Adipocyte (in vitro differentiated cells): ENCODE results near the gene BRD1.
A peak's percentile ranks its signal among the peaks of the same experiment; 100 is the strongest.
"Not testable (repeated sequence)": the region's sequence is repeated elsewhere in the genome, so short reads cannot be mapped to it uniquely, and the experiment has no call there.

ENCODE experiments used
- DNase-seq: peaks from one replicate; pipeline ENCODE4 v3.0.0-alpha.2; 2015; ENCODE audit warnings: low read depth
- H3K27me3 ChIP-seq: replicated peaks from 2 replicates; pipeline ENCODE4 v1.7.0; 2013; ENCODE audit warnings: mild to moderate bottlenecking, low read length, moderate library complexity; ENCODE audit not compliant: control insufficient read depth, insufficient read depth
- H3K36me3 ChIP-seq: 2 replicates; pipeline ENCODE4 v1.7.0; 2013; ENCODE audit warnings: low read length, mild to moderate bottlenecking, moderate library complexity; ENCODE audit not compliant: control insufficient read depth, insufficient read depth, severe bottlenecking
- H3K4me1 ChIP-seq: 2 replicates; pipeline ENCODE4 v1.7.0; 2013; ENCODE audit warnings: mild to moderate bottlenecking, low read length, moderate library complexity; ENCODE audit not compliant: control insufficient read depth, insufficient read depth
- H3K4me3 ChIP-seq: 2 replicates; pipeline ENCODE4 v1.7.0; 2013; ENCODE audit warnings: mild to moderate bottlenecking, low read length, moderate library complexity
- H3K9ac ChIP-seq: 2 replicates; pipeline ENCODE4 v1.7.0; 2013; ENCODE audit warnings: mild to moderate bottlenecking, low read length, moderate library complexity
- H3K9me3 ChIP-seq: 2 replicates; pipeline ENCODE4 v1.7.0; 2013; ENCODE audit warnings: mild to moderate bottlenecking, low read length, moderate library complexity; ENCODE audit not compliant: control insufficient read depth

Gene BRD1

DNA sequence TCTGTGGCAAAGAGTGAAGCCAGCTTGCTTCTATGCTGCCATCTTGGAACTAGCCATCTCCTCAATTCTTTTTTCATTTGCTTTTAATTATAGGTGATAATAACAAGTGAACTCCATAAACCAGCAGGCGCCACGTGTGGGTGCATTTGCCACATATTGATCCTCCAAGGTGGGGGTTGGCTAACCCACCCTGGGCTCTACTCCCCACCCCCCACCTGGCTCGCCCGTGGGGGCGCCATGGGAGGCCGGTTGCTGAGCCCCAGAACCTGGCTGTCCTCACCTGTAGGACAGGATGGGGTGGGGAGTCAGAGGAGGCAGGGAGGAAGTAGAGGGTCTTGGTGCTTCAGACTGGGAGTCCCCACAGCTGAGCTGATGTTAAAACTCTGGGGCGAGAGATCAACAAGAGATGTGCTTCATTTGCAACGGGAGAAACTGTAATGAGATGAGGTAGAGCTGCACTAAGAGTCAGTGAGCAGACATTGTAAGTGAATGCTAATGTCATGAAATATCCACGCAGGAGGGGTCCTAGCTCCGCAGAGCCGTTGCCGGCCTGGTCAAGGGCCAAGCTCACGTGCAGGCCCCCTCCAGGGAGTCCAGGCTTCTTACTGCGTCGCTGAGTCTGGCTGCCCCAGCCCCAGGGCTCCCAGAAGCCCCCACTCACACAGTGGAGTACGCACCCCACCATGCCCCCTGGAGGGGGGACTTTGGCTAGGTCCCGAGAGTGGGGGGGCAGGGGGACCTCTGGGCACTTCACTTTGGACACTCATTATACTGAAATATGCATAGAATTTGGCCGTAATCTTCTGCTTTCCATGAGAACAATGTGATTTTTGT lies 59.4 kb downstream of the BRD1 start:
- Histone ChIP-seq H3K4me1 (peaks cover 6% of the 10 kb centered on the region), H3K9me3 (peaks cover 12% of the 10 kb centered on the region), H3K36me3 (peaks cover 9% of the 10 kb centered on the region), H3K9ac (no peak overlapping the region), H3K27me3 (no peaks in the 10 kb centered on the region), H3K4me3 (no peak overlapping the region)
- DNase-seq, result no peak

DNA sequence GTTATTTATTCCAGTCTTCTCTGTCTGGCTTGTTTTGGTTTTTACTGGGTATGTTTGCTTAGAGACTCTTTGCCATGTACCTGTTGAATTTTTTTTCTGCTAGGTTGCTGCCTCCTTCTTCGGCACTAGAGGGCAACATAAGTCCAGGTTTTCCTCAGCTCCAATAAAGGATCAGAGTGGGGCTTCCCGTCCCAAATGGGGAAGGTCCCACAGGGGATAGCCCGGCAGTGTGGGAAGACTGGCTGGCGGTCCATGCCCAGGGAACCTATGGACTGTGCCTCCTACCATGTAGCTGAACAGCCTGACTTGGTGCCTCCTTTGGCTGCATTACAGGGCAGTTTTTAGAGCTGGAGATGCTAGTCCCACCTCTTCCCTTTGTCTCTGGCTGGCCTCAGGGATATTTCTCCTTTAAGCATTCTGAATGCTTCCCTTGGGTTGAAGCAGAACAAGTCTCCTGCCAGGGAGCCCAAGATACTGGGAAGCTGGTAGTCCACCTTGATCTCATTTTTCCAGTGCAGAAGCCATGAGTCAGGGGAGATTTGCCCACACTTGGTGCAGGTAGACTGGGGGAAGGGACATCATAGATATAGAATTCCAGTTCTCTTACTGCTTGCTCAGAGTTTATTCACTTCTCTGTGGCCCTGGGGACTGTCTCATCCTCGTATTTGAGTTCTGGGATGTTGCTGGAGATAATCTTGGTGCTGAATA lies 60.2 kb downstream of the BRD1 start:
- DNase-seq, result peak; percentile 38
- H3K27me3 ChIP-seq, result no peaks in the 10 kb centered on the region
- no peak overlapping the region for H3K9ac ChIP-seq
- H3K4me3 ChIP-seq, result no peak overlapping the region
- H3K9me3 ChIP-seq, result peaks cover 12% of the 10 kb centered on the region
- H3K36me3 ChIP-seq, result peaks cover 4% of the 10 kb centered on the region
- H3K4me1 ChIP-seq, result peaks cover 6% of the 10 kb centered on the region

GRCh38 chr22:49765951-49766350 lies 61.7 kb downstream of the BRD1 start:
- no peak for DNase-seq
- Histone ChIP-seq H3K9me3 (peaks cover 12% of the 10 kb centered on the region), H3K36me3 (no peaks in the 10 kb centered on the region), H3K4me3 (no peak overlapping the region), H3K4me1 (peaks cover 6% of the 10 kb centered on the region), H3K27me3 (no peaks in the 10 kb centered on the region), H3K9ac (no peak overlapping the region)

DNA sequence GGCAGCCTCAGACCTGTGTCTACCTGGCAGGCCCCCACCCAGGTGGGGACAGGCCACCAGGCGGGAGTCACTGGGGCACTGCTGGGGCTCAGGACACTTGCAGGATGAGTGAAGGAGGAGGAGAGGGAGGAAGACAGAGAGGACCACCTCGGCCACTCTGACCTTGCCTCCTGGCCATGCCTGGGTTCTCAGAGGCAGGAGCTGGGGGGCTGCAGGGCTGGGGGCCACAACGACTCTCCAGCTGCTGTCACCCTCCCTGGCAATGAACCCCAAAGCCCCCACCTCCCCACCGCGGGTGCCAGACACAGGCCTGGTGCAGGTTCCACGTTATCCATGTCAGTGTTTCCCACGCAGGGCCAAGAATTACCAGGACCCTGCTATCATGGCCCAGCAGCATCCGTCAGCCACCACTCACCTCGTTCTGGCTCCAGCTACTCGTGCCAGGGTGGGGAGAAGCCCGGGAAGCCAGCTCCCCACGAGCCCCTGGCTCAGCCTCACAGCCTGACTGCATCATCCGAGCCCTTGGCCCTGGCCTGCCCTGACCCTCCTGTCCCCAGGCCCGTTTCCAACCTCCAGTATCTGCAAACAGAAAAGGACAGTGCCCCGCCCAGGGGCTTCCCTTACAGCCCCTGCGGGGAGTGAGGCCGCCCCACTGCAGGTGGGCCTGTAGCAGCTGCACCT lies 62.4 kb downstream of the BRD1 start:
- Histone ChIP-seq H3K4me3 (no peak overlapping the region), H3K27me3 (no peaks in the 10 kb centered on the region), H3K4me1 (peaks cover 2% of the 10 kb centered on the region), H3K36me3 (no peaks in the 10 kb centered on the region), H3K9ac (no peak overlapping the region), H3K9me3 (peaks cover 12% of the 10 kb centered on the region)
- DNase-seq, result no peak

DNA sequence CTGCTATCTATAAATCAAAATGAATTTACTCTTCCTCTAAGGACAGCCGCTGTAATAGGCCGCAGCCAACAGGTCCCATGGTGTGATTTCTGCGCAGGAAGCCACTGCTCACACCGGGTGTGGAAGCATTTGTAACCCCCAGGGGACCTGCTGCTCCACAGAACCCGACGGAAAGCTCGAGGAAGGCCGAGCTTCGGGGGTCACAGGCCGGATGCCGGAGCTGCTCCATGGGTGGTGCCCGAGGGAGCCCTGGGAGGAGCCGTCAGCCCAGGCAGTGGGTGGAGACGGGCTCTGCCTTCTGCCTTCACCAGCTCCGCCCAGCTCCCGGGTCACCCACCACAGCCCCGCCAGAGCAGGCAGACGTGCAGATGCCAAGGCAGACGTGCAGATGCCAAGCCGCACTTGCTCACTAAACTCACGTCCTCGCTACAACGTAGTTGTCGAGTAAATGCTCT lies 63.5 kb downstream of the BRD1 start:
- no peaks in the 10 kb centered on the region for H3K4me1 ChIP-seq
- no peaks in the 10 kb centered on the region for H3K27me3 ChIP-seq
- no peak overlapping the region for H3K4me3 ChIP-seq
- H3K9me3 ChIP-seq, result peaks cover 12% of the 10 kb centered on the region
- H3K36me3 ChIP-seq, result no peaks in the 10 kb centered on the region
- DNase-seq, result no peak
- no peak overlapping the region for H3K9ac ChIP-seq

DNA sequence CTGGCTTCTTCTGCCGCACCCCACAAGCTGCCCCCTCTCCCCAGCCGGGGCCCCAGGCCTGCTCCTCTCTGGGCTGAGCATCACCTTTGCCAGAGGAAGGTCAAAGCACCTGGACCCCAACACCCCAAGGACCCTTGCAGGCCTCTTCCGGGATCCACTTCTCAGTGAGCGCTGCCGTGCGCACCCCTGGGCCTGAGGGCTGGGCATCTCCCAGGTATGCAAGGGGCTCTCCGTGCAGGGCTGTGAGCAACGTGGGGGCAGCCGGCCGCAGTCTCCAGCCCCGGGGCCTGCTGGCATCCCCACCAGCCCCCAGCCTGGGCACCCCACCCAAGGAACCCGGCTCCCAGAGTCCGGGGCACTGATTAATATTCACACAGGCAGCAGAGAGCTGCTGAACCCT lies 64.0 kb downstream of the BRD1 start:
- Histone ChIP-seq H3K4me3 (no peak overlapping the region), H3K27me3 (no peaks in the 10 kb centered on the region), H3K9me3 (peaks cover 12% of the 10 kb centered on the region), H3K4me1 (no peaks in the 10 kb centered on the region), H3K9ac (no peak overlapping the region), H3K36me3 (no peaks in the 10 kb centered on the region)
- no peak for DNase-seq

- no peak for DNase-seq
- no peak overlapping the region for H3K4me3 ChIP-seq
- no peaks in the 10 kb centered on the region for H3K4me1 ChIP-seq
- peaks cover 12% of the 10 kb centered on the region for H3K9me3 ChIP-seq
- H3K27me3 ChIP-seq, result no peaks in the 10 kb centered on the region
- H3K36me3 ChIP-seq, result no peaks in the 10 kb centered on the region
- no peak overlapping the region for H3K9ac ChIP-seq
Measured at GRCh38 chr22:49763138-49763537, 64.5 kb downstream of the BRD1 start.

- H3K9ac ChIP-seq, DNase-seq, H3K27me3 ChIP-seq, H3K36me3 ChIP-seq, H3K4me3 ChIP-seq, H3K4me1 ChIP-seq: not testable (repeated sequence)
- peaks cover 12% of the 10 kb centered on the region for H3K9me3 ChIP-seq
Measured at GRCh38 chr22:49762571-49762970, 65.1 kb downstream of the BRD1 start.

DNA sequence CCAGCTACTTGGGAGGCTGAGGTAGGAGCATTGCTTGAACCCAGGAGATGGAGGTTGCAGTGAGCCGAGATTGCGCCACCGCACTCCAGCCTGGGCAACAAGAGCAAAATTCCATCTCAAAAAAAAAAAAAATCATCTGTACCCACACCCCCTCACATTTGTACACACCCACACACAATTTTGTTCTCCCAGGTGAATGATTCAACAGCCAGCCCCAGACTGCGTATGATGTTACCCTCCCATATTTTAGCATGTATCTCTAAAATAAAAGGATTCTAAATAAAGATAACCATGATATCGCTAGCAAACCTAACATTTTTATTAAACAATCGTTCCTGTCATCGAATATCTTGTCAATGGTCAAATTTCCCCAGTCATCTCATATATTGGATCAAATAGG lies 65.8 kb downstream of the BRD1 start:
- no peak overlapping the region for H3K4me3 ChIP-seq
- no peak for DNase-seq
- peaks cover 6% of the 10 kb centered on the region for H3K9me3 ChIP-seq
- no peak overlapping the region for H3K9ac ChIP-seq
- no peaks in the 10 kb centered on the region for H3K36me3 ChIP-seq
- H3K27me3 ChIP-seq, result no peaks in the 10 kb centered on the region
- no peaks in the 10 kb centered on the region for H3K4me1 ChIP-seq

DNA sequence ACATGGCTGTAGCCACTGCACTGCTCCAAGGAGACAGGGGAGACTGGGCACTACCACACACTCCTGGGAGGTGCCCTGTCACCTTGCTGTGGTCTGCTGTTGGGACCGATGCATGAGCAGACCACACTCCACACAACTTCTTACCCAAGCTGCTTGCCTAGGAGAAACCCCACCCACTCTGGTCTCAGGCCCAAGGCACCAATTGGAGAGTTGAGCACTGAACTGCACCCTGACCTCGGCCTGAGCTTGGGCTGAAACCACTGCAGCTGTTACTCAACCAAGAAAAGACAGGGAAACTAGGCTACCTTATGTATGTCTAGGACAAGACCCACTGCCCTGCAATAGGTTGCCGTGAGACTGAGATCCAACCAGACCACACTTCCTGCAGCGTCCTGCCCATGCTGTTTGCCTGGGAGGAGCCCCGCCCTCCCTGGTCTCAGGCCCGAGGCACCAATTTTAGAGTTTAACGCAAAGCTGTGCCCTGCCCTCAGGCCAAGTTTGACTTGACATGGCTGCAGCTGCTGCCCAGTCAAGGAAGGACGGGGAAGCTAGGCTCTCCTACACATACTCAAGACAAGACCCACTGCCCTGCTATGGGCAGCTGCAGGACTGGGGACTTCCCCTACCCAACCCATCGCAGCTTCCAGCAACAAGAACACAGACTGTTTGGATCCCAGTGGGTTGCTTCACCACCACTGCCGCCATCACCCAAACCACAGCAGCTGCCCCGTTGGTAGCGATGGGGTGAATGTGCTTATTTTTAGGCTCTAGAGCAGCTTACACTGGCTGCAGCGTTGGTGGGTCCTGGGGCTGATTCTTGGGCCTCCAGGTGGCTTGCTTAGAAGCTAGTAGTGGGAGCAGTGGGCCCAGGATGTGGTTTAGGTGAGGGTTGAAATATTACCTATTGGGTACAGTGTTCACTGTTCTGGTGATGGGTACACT lies 66.8 kb downstream of the BRD1 start:
- Histone ChIP-seq H3K9me3 (no peaks in the 10 kb centered on the region), H3K4me3 (no peak overlapping the region), H3K36me3 (no peaks in the 10 kb centered on the region), H3K9ac (no peak overlapping the region), H3K27me3 (peaks cover 3% of the 10 kb centered on the region), H3K4me1 (no peaks in the 10 kb centered on the region)
- no peak for DNase-seq
